ENCODE measurements around the gene H2BK1. TPM values are rescaled to one million over a fixed set of nuclear protein-coding genes. Genes with fewer than 3 reads are reported as not detected.
A peak's percentile ranks its signal among the peaks of the same experiment; 100 is the strongest.

H2BK1 gene
- total RNA-seq, 1 experiment from 2014 or later, result not detected

DNA sequence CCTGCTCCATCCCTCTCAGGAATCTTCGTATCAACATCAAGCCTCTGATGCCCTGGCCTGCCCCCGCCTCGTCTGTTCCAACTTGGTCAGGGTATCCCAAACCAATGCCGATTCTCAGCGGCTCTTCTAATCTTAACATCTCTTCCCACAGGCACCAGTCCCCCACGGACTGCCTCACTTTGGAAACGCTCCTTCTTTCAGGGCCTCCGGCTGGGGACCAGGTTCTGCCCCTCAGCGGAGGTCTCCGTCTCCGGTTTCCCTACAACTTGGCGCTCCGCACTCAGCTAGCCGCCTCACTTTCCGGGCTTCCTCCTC is 16.2 kb upstream of the H2BK1 start:
- BruUV-seq (replicated peaks), result TSS peak; percentile 79
- Histone ChIP-seq H3K4me1 (ENCODE audit: control insufficient read depth, insufficient read depth, low read length) (peaks cover 17% of the 10 kb centered on the region), H3K27ac (ENCODE audit: low read length) (peak overlapping the region; percentile 83), H3K27me3 (ENCODE audit: control insufficient read depth, insufficient read depth, low read length) (no peaks in the 10 kb centered on the region), H3K9me3 (ENCODE audit: control insufficient read depth, insufficient read depth, low read depth, low read length) (no peaks in the 10 kb centered on the region), H3K4me3 (ENCODE audit: low read depth in 2 of 2, low read length in 2 of 2) (peak overlapping the region; percentile 88 to 89), H3K36me3 (ENCODE audit: control insufficient read depth, insufficient read depth, low read length) (peaks cover 20% of the 10 kb centered on the region)
- TF ChIP-seq TCF7L2 (IDR thresholded peaks at IDR 0.05; ENCODE audit: low read depth, low read length) (no peak), POLR2AphosphoS5 (IDR thresholded peaks at IDR 0.05; ENCODE audit: low read depth, low read length) (no peak), SIN3A (IDR thresholded peaks at IDR 0.05; ENCODE audit: borderline replicate concordance, insufficient read depth, low read depth, low read length) (no peak)
- TF ChIP-seq, protein P1, sequence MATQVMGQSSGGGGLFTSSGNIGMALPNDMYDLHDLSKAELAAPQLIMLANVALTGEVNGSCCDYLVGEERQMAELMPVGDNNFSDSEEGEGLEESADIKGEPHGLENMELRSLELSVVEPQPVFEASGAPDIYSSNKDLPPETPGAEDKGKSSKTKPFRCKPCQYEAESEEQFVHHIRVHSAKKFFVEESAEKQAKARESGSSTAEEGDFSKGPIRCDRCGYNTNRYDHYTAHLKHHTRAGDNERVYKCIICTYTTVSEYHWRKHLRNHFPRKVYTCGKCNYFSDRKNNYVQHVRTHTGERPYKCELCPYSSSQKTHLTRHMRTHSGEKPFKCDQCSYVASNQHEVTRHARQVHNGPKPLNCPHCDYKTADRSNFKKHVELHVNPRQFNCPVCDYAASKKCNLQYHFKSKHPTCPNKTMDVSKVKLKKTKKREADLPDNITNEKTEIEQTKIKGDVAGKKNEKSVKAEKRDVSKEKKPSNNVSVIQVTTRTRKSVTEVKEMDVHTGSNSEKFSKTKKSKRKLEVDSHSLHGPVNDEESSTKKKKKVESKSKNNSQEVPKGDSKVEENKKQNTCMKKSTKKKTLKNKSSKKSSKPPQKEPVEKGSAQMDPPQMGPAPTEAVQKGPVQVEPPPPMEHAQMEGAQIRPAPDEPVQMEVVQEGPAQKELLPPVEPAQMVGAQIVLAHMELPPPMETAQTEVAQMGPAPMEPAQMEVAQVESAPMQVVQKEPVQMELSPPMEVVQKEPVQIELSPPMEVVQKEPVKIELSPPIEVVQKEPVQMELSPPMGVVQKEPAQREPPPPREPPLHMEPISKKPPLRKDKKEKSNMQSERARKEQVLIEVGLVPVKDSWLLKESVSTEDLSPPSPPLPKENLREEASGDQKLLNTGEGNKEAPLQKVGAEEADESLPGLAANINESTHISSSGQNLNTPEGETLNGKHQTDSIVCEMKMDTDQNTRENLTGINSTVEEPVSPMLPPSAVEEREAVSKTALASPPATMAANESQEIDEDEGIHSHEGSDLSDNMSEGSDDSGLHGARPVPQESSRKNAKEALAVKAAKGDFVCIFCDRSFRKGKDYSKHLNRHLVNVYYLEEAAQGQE (IDR thresholded peaks at IDR 0.05; ENCODE audit: insufficient read depth in 1 of 2, low read depth in 2 of 2, low read length in 1 of 2), result no peak
- TF ChIP-seq, protein P2, sequence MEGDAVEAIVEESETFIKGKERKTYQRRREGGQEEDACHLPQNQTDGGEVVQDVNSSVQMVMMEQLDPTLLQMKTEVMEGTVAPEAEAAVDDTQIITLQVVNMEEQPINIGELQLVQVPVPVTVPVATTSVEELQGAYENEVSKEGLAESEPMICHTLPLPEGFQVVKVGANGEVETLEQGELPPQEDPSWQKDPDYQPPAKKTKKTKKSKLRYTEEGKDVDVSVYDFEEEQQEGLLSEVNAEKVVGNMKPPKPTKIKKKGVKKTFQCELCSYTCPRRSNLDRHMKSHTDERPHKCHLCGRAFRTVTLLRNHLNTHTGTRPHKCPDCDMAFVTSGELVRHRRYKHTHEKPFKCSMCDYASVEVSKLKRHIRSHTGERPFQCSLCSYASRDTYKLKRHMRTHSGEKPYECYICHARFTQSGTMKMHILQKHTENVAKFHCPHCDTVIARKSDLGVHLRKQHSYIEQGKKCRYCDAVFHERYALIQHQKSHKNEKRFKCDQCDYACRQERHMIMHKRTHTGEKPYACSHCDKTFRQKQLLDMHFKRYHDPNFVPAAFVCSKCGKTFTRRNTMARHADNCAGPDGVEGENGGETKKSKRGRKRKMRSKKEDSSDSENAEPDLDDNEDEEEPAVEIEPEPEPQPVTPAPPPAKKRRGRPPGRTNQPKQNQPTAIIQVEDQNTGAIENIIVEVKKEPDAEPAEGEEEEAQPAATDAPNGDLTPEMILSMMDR (IDR thresholded peaks at IDR 0.05), result no peak
- in situ Hi-C loops (cut with HindIII; ENCODE audit: low pct_unique_long_range_greater_than_20kb, low sequenced_read_pairs), result no loop called here
- ChIA-PET CTCF (interaction anchor here (1.2 kb wide), 1 partner anchor 57 kb away, joined by 4 read pairs; no protein-coding TSS in a partner anchor), POLR2A (no interaction called here)
- intact Hi-C loops (cut with micrococcal nuclease; ENCODE audit: unreplicated experiment), result no loop called here
- DNase-seq (ENCODE audit: low read depth, low spot score) (no peak), ATAC-seq (no peak)

DNA sequence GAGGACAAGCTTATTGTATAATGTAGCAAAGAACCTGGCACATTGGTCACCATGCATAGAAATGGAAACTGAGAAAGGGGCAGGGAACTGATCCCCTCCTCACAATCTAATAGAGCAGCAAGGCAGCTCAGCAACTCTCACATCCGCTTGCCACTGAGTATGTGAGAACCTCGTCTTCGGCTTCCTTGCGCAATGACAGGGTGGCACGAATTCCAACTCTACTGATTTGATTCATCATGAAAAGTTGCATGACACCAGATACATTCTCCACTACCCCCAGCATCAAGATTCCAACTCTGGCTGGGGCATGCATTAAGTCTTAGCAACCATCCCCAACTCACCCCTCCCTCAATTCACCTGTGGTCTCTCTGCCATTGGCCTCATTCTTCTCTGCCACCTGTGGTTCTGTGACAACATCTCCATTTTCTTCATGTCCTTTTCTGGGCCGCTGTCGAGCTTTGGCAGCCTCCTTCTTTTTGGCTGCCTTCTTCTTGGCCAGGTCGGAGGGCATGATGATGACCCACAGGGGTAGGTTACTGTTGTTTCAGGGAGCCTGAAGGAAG is 15.7 kb upstream of the H2BK1 start:
- Histone ChIP-seq H3K9me3 (ENCODE audit: control insufficient read depth, insufficient read depth, low read depth, low read length) (no peaks in the 10 kb centered on the region), H3K4me1 (ENCODE audit: control insufficient read depth, insufficient read depth, low read length) (peaks cover 17% of the 10 kb centered on the region), H3K36me3 (ENCODE audit: control insufficient read depth, insufficient read depth, low read length) (peaks cover 20% of the 10 kb centered on the region), H3K4me3 (ENCODE audit: low read depth in 2 of 2, low read length in 2 of 2) (peak overlapping the region; percentile 88 to 89), H3K27ac (ENCODE audit: low read length) (peak overlapping the region; percentile 83), H3K27me3 (ENCODE audit: control insufficient read depth, insufficient read depth, low read length) (no peaks in the 10 kb centered on the region)
- POLR2A ChIA-PET, result no interaction called here
- BruUV-seq (replicated peaks), result no TSS peak
- no peak for DNase-seq (ENCODE audit: low read depth, low spot score)
- TF ChIP-seq SIN3A (IDR thresholded peaks at IDR 0.05; ENCODE audit: borderline replicate concordance, insufficient read depth, low read depth, low read length), result no peak
- CTCF ChIA-PET, result no interaction called here
- in situ Hi-C loops (cut with HindIII; ENCODE audit: low pct_unique_long_range_greater_than_20kb, low sequenced_read_pairs), result no loop called here
- intact Hi-C loops (cut with micrococcal nuclease; ENCODE audit: unreplicated experiment), result no loop called here
- no peak for ATAC-seq

DNA sequence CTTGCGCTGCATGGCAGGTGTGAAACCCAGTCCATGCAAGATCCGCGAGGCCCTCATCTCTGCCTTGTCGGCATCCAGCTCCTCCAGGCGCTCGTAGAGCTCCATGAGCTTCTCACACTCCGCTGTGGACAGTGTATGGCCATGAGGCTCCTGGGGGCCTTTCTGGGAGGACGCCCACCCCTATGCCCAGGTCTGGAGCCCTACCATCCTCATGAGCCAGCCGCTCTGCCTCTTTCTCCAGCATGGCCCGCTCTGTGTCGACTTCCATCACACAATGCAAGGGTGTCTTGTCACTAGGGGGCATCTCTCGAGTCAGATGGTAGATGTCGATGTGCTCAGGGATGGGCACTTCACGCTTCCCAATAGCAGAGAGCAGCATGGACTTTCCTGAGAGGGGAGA is 13.4 kb upstream of the H2BK1 start:
- BruUV-seq (replicated peaks), result no TSS peak
- intact Hi-C loops (cut with micrococcal nuclease; ENCODE audit: unreplicated experiment), result no loop called here
- no peak for ATAC-seq

More for the DNA sequence above, 13.4 kb upstream of the H2BK1 start:
- no peak overlapping the region for H3K27ac ChIP-seq (ENCODE audit: low read length)
- H3K9me3 ChIP-seq (ENCODE audit: control insufficient read depth, insufficient read depth, low read depth, low read length), result no peaks in the 10 kb centered on the region
- no peak overlapping the region for H3K4me3 ChIP-seq (ENCODE audit: low read depth in 2 of 2, low read length in 2 of 2)
- in situ Hi-C loops (cut with HindIII; ENCODE audit: low pct_unique_long_range_greater_than_20kb, low sequenced_read_pairs), result no loop called here
- TF ChIP-seq, protein P2 (IDR thresholded peaks at IDR 0.05), result no peak
- TF ChIP-seq, protein P1 (IDR thresholded peaks at IDR 0.05; ENCODE audit: insufficient read depth in 1 of 2, low read depth in 2 of 2, low read length in 1 of 2), result no peak
- TF ChIP-seq TCF7L2 (IDR thresholded peaks at IDR 0.05; ENCODE audit: low read depth, low read length), result no peak
- no peak for TF ChIP-seq POLR2AphosphoS5 (IDR thresholded peaks at IDR 0.05; ENCODE audit: low read depth, low read length)
- TF ChIP-seq SIN3A (IDR thresholded peaks at IDR 0.05; ENCODE audit: borderline replicate concordance, insufficient read depth, low read depth, low read length), result no peak
- H3K27me3 ChIP-seq (ENCODE audit: control insufficient read depth, insufficient read depth, low read length), result no peaks in the 10 kb centered on the region
- ChIA-PET CTCF (no interaction called here), POLR2A (no interaction called here)
- DNase-seq (ENCODE audit: low read depth, low spot score), result no peak
- peaks cover 28% of the 10 kb centered on the region for H3K36me3 ChIP-seq (ENCODE audit: control insufficient read depth, insufficient read depth, low read length)
- H3K4me1 ChIP-seq (ENCODE audit: control insufficient read depth, insufficient read depth, low read length), result peaks cover 17% of the 10 kb centered on the region

Data from Panc1 (cell line).